H1 (cell line): ENCODE results near the gene EIF2AK2. TPM values are rescaled to one million over a fixed set of nuclear protein-coding genes. Genes with fewer than 3 reads are reported as not detected.

Experiments used
- CTCF ChIA-PET: fragments of 300-600 bp; sonication (Branson Sonifier 250); formaldehyde crosslinking; loops from one replicate; lab custom pipeline; 2021; ENCODE audit not compliant: partially characterized antibody; lab: Charles Lee
- POLR2A ChIA-PET: fragments of 300-600 bp; sonication (Branson Sonifier 250); formaldehyde crosslinking; loops from one replicate; lab custom pipeline; 2021; ENCODE audit warnings: inconsistent platforms; ENCODE audit not compliant: partially characterized antibody; lab: Charles Lee
- DNase-seq, 2 experiments: peaks; one replicate each; pipeline versions ENCODE4 v3.0.0 to v3.0.0-alpha.2; 2010 to 2022; ENCODE audit warnings: low spot score in 2 of 2, low read depth in 1 of 2, mixed read lengths in 1 of 2
- FAIRE-seq: peaks from 2 replicates; lab custom pipeline; 2011; peaks lifted over from hg19 to GRCh38; lab: Jason Lieb, UNC
- H2AFZ ChIP-seq: 2 replicates; pipeline ENCODE4 v1.8.1; 2012; ENCODE audit warnings: low read length, inconsistent platforms
- H2AK5ac ChIP-seq: 2 replicates; pipeline ENCODE4 v1.6.1; 2013; ENCODE audit warnings: low read depth, low read length
- H2BK120ac ChIP-seq: replicated peaks from 2 replicates; pipeline ENCODE3; 2013; ENCODE audit warnings: low read depth, low read length, inconsistent platforms
- H2BK12ac ChIP-seq: 2 replicates; pipeline ENCODE4 v1.6.1; 2013; ENCODE audit warnings: low read depth, low read length
- H2BK15ac ChIP-seq: 2 replicates; pipeline ENCODE4 v1.6.1; 2013; ENCODE audit warnings: low read length
- H2BK20ac ChIP-seq: 2 replicates; pipeline ENCODE4 v1.6.1; 2013; ENCODE audit warnings: low read length
- H2BK5ac ChIP-seq: 2 replicates; pipeline ENCODE4 v1.6.1; 2013; ENCODE audit warnings: low read depth, low read length
- H3K14ac ChIP-seq: 2 replicates; pipeline ENCODE4 v1.6.1; 2013; ENCODE audit warnings: inconsistent platforms; ENCODE audit not compliant: insufficient read length
- H3K18ac ChIP-seq: 2 replicates; pipeline ENCODE4 v1.6.1; 2013; ENCODE audit warnings: low read length; ENCODE audit errors: extremely low read depth
- H3K23ac ChIP-seq: 2 replicates; pipeline ENCODE4 v1.6.1; 2013; ENCODE audit warnings: inconsistent platforms; ENCODE audit not compliant: insufficient read length
- H3K23me2 ChIP-seq: 2 replicates; pipeline ENCODE4 v1.6.1; 2013; ENCODE audit warnings: low read depth, low read length
- H3K27ac ChIP-seq: 2 replicates; pipeline ENCODE4 v1.6.1; 2011; ENCODE audit warnings: low read depth, low read length, inconsistent platforms
- H3K27me3 ChIP-seq, 4 experiments: replicated peaks in 1 of 4; 1 replicate in 1 of 4; 2 replicates in 3 of 4; pipeline versions ENCODE4 v1.6.1 to v1.8.1; 2011 to 2013; ENCODE audit warnings: low read length in 3 of 4, mild to moderate bottlenecking in 3 of 4, inconsistent platforms in 2 of 4, mixed read lengths in 2 of 4, moderate library complexity in 1 of 4; ENCODE audit not compliant: control insufficient read depth in 3 of 4, insufficient read depth in 3 of 4; ENCODE audit errors: extremely low read depth in 1 of 4
- H3K36me3 ChIP-seq, 4 experiments: 2 replicates each; pipeline versions ENCODE4 v1.6.1 to v1.8.1; 2011 to 2013; ENCODE audit warnings: mild to moderate bottlenecking in 4 of 4, low read length in 3 of 4, moderate library complexity in 2 of 4, control low read depth in 1 of 4, inconsistent platforms in 1 of 4; ENCODE audit not compliant: insufficient read depth in 4 of 4, control insufficient read depth in 2 of 4
- H3K4ac ChIP-seq: replicated peaks from 2 replicates; pipeline ENCODE3; 2013; ENCODE audit warnings: low read length, low read depth, mixed read lengths, inconsistent platforms; ENCODE audit not compliant: insufficient read length
- H3K4me1 ChIP-seq, 4 experiments: replicated peaks in 1 of 4; 1 replicate in 1 of 4; 2 replicates in 3 of 4; pipeline versions ENCODE4 v1.6.1 to v1.8.1; 2011 to 2013; ENCODE audit warnings: low read length in 3 of 4, inconsistent platforms in 2 of 4, mixed read lengths in 1 of 4; ENCODE audit not compliant: insufficient read depth in 4 of 4, control insufficient read depth in 3 of 4
- H3K4me2 ChIP-seq, 2 experiments: 2 replicates each; pipeline versions ENCODE4 v1.6.1 to v1.8.1; 2011 to 2013; ENCODE audit warnings: low read depth in 2 of 2, low read length in 2 of 2, control low read depth in 1 of 2, inconsistent platforms in 1 of 2, mild to moderate bottlenecking in 1 of 2; ENCODE audit not compliant: insufficient read depth in 1 of 2
- H3K4me3 ChIP-seq, 4 experiments: fragments of 200-600, 300-600 bp in 1 of 4; sonication (generic), shearing (Covaris generic), sonication (Bioruptor Twin) in 1 of 4; 2 replicates each; pipeline versions ENCODE4 v1.5.1 to v1.8.1; 2011 to 2016; ENCODE audit warnings: low read length in 4 of 4, low read depth in 3 of 4, control low read depth in 2 of 4, inconsistent platforms in 2 of 4, mild to moderate bottlenecking in 2 of 4, mixed read lengths in 1 of 4, moderate library complexity in 1 of 4; ENCODE audit not compliant: insufficient read depth in 2 of 4; ENCODE audit errors: extremely low read depth in 1 of 4
- H3K56ac ChIP-seq: replicated peaks from 2 replicates; pipeline ENCODE3; 2013; ENCODE audit warnings: low read depth, mild to moderate bottlenecking, mixed read lengths, low read length, inconsistent platforms; ENCODE audit not compliant: insufficient read length
- H3K79me1 ChIP-seq: 2 replicates; pipeline ENCODE4 v1.6.1; 2013; ENCODE audit warnings: low read depth, low read length, control low read depth
- H3K79me2 ChIP-seq, 2 experiments: 2 replicates each; pipeline versions ENCODE4 v1.6.1 to v1.8.1; 2012 to 2013; ENCODE audit warnings: low read length in 2 of 2, mild to moderate bottlenecking in 2 of 2, inconsistent platforms in 1 of 2; ENCODE audit not compliant: insufficient read depth in 2 of 2, control insufficient read depth in 1 of 2
- H3K9ac ChIP-seq, 4 experiments: replicated peaks in 1 of 4; 1 replicate in 1 of 4; 2 replicates in 3 of 4; pipeline versions ENCODE4 v1.6.1 to v1.8.1; 2011 to 2013; ENCODE audit warnings: low read depth in 3 of 4, low read length in 3 of 4, control low read depth in 2 of 4, mild to moderate bottlenecking in 2 of 4, moderate library complexity in 2 of 4, inconsistent platforms in 1 of 4; ENCODE audit errors: extremely low read depth in 1 of 4
- H3K9me3 ChIP-seq, 2 experiments: 2 replicates each; pipeline versions ENCODE4 v1.6.1 to v1.8.1; 2012 to 2013; ENCODE audit warnings: mild to moderate bottlenecking in 2 of 2, moderate library complexity in 2 of 2, control low read depth in 1 of 2, inconsistent platforms in 1 of 2, low read depth in 1 of 2, low read length in 1 of 2, mixed read lengths in 1 of 2; ENCODE audit not compliant: insufficient read depth in 2 of 2
- H4K20me1 ChIP-seq, 2 experiments: replicated peaks in 1 of 2; 2 replicates each; pipeline versions ENCODE3 to v1.8.1; 2011 to 2013; ENCODE audit warnings: inconsistent platforms in 2 of 2, low read length in 2 of 2, mild to moderate bottlenecking in 1 of 2; ENCODE audit not compliant: insufficient read depth in 2 of 2, control insufficient read depth in 1 of 2
- H4K5ac ChIP-seq: 2 replicates; pipeline ENCODE4 v1.6.1; 2013; ENCODE audit warnings: low read length, low read depth, mixed read lengths, inconsistent platforms; ENCODE audit not compliant: insufficient read length
- H4K8ac ChIP-seq: 2 replicates; pipeline ENCODE4 v1.8.0; 2013; ENCODE audit warnings: mild to moderate bottlenecking, moderate library complexity, low read length, inconsistent platforms; ENCODE audit not compliant: insufficient read depth; ENCODE audit errors: extremely low read depth
- H4K91ac ChIP-seq: replicated peaks from 2 replicates; pipeline ENCODE3; 2013; ENCODE audit warnings: low read length, mixed read lengths, inconsistent platforms; ENCODE audit not compliant: insufficient read length
- BACH1 ChIP-seq: IDR thresholded peaks from 2 replicates; pipeline ENCODE4 v1.6.1; 2012; ENCODE audit warnings: low read length, improper control_type of control experiment
- CBX8 ChIP-seq: fragments of 300-800, 300-1000 bp; sonication (generic); IDR thresholded peaks from 2 replicates; pipeline ENCODE4 v1.7.1; 2016; ENCODE audit warnings: low read depth, low read length, borderline replicate concordance
- CEBPB ChIP-seq: IDR thresholded peaks from 2 replicates; pipeline ENCODE4 v1.6.1; 2012; ENCODE audit warnings: low read depth, low read length
- CHD2 ChIP-seq: IDR thresholded peaks from 2 replicates; pipeline ENCODE4 v1.6.1; 2012; ENCODE audit warnings: low read length, improper control_type of control experiment
- EGR1 ChIP-seq: IDR thresholded peaks from 2 replicates; pipeline ENCODE4 v1.6.1; 2011; ENCODE audit warnings: low read depth, low read length, borderline replicate concordance
- HDAC2 ChIP-seq, 2 experiments: fragments of 300-600 bp in 1 of 2; sonication (generic) in 1 of 2; IDR thresholded peaks; 2 replicates each; pipeline ENCODE4 v1.6.1; 2011 to 2012; ENCODE audit warnings: low read depth in 2 of 2, low read length in 2 of 2, mild to moderate bottlenecking in 2 of 2, moderate library complexity in 2 of 2, borderline replicate concordance in 1 of 2, inconsistent platforms in 1 of 2
- HDAC6 ChIP-seq: IDR thresholded peaks from one replicate; pipeline ENCODE4 v1.7.1; 2012; ENCODE audit warnings: low read depth, mild to moderate bottlenecking, inconsistent platforms, low read length, moderate library complexity
- KDM1A ChIP-seq: fragments of 200-600, 300-600 bp; sonication (generic); IDR thresholded peaks from 2 replicates; pipeline ENCODE4 v1.7.1; 2016; ENCODE audit warnings: mild to moderate bottlenecking, low read length, borderline replicate concordance
- KDM5A ChIP-seq: fragments of 200-600 bp; IDR thresholded peaks from 2 replicates; pipeline ENCODE4 v1.7.1; 2012; ENCODE audit warnings: mild to moderate bottlenecking, low read length, inconsistent platforms, mixed read lengths
- SAP30 ChIP-seq: fragments of 300-600 bp; sonication (generic); IDR thresholded peaks from 2 replicates; pipeline ENCODE4 v1.7.1; 2012; ENCODE audit warnings: low read length, moderate library complexity, mild to moderate bottlenecking, inconsistent platforms; ENCODE audit not compliant: insufficient read depth, insufficient replicate concordance
- SP4 ChIP-seq: IDR thresholded peaks from 2 replicates; pipeline ENCODE4 v1.6.1; 2012; ENCODE audit warnings: low read length, inconsistent platforms
- TAF7 ChIP-seq: optimal IDR thresholded peaks from 2 replicates; pipeline ENCODE3; 2011; ENCODE audit warnings: low read depth, mild to moderate bottlenecking, inconsistent platforms, low read length, moderate library complexity, borderline replicate concordance
- WGBS, 2 experiments: shearing (Covaris generic) in 1 of 2; methylation state at CpG; one replicate each; pipeline versions ENCODE4 v1.1.6 to v1.1.7; 2013 to 2015; ENCODE audit warnings: low lambda C conversion rate in 2 of 2, mixed read lengths in 2 of 2, inconsistent platforms in 1 of 2, low coverage in 1 of 2, missing lambda C conversion rate in 1 of 2; ENCODE audit not compliant: insufficient replicate concordance in 2 of 2, insufficient coverage in 1 of 2, insufficient read length in 1 of 2; ENCODE audit errors: extremely low coverage in 1 of 2, missing lambda C conversion rate in 1 of 2; 5-methylcytosine and 5-hydroxymethylcytosine counted together
- polyA plus RNA-seq, 7 experiments: library from polyadenylated mRNA; depleted of rRNA in 3 of 7; stranded (reverse) in 5 of 7; unstranded in 2 of 7; fragments of >200 nt in 5 of 7; fragments of 200-250 nt in 2 of 7; gene quantifications; 1 replicate in 5 of 7; 2 replicates in 1 of 7; 4 replicates in 1 of 7; pipeline versions ENCODE4 v1.2.1 to v1.2.3, GENCODE V29; 2011 to 2013; ENCODE audit warnings: missing spikeins in 2 of 7, mixed read lengths in 2 of 7
- total RNA-seq: library from RNA; stranded (reverse); fragmentation: NEBNext Ultra II Directional; extraction: Animal tissue kit (Norgen Biotek cat#: 25700); gene quantifications from 2 replicates; pipeline ENCODE4 v1.2.1, GENCODE V29; 2021
- TF ChIP-seq, protein P1 (sequence below): IDR thresholded peaks from 2 replicates; pipeline ENCODE4 v1.6.1; 2012; ENCODE audit warnings: inconsistent platforms

The EIF2AK2 gene
- total and polyA plus RNA-seq, 2 of the 8 experiments (the other 6 are each of a cell fraction or from before 2014, with no cell fraction given), result 13.1 to 46.9 TPM

DNA sequence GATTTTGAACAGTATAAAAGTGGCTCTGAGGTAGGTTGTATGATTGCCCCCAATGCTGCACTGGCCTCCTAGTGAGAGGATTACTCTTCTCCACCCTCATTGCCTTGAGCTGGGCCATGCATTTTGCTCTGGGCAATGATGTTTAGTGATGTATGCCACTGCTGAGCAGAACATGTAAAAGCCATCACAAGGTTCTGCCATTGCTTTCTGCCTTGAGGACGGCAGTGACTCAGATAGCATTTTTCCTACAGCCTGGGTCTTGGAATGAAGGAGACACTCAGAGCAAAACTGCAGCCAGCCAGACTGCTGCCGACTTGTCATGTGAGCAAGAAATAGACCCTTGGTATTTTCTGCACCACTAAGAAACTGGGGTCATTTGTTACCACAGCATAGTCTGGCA lies 44.8 kb downstream of the EIF2AK2 start:
- Histone ChIP-seq H4K20me1 (no peaks in the 10 kb centered on the region), H3K18ac (no peak overlapping the region), H3K4ac (no peak overlapping the region), H3K9me3 (no peaks in the 10 kb centered on the region), H4K8ac (no peak overlapping the region), H2BK5ac (no peak overlapping the region), H3K23ac (no peak overlapping the region), H3K27ac (no peak overlapping the region), H2BK120ac (no peak overlapping the region), H2BK12ac (no peak overlapping the region), H3K9ac (no peak overlapping the region), H3K23me2 (no peaks in the 10 kb centered on the region), H3K14ac (no peak overlapping the region), H2AFZ (no peak overlapping the region), H3K4me2 (no peak overlapping the region), H2AK5ac (no peak overlapping the region), H3K79me2 (no peaks in the 10 kb centered on the region), H3K36me3 (peaks cover 0 to 29% (median 22%) of the 10 kb centered on the region in 4 experiments; a peak in 7 of 8 replicates), H3K56ac (no peak overlapping the region), H2BK15ac (no peak overlapping the region), H4K91ac (no peak overlapping the region), H3K4me3 (no peak overlapping the region), H3K27me3 (no peaks in the 10 kb centered on the region), H3K79me1 (no peaks in the 10 kb centered on the region), H2BK20ac (no peak overlapping the region), H3K4me1 (no peaks in the 10 kb centered on the region), H4K5ac (no peak overlapping the region)
- WGBS, 2 experiments, result 76% methylated on average over 2 of the region's 2 CpGs; no CpG with 5 or more reads in 1 of the 2 experiments
- ChIA-PET POLR2A (no interaction called here), CTCF (interaction anchor here (0.8 kb wide), 1 partner anchor 138 kb away, joined by 6 read pairs; no protein-coding TSS in a partner anchor)
- DNase-seq, result no peak
- FAIRE-seq, result no peak
- TF ChIP-seq CBX8 (no peak), SP4 (no peak), BACH1 (no peak), HDAC6 (no peak), KDM1A (no peak), SAP30 (no peak), CHD2 (no peak), KDM5A (no peak), CEBPB (no peak), HDAC2 (IDR thresholded peaks at IDR 0.05; ENCODE audit: borderline replicate concordance in 1 of 2, low read depth in 2 of 2, low read length in 2 of 2) (no peak), TAF7 (no peak), EGR1 (no peak)
- TF ChIP-seq, protein P1, sequence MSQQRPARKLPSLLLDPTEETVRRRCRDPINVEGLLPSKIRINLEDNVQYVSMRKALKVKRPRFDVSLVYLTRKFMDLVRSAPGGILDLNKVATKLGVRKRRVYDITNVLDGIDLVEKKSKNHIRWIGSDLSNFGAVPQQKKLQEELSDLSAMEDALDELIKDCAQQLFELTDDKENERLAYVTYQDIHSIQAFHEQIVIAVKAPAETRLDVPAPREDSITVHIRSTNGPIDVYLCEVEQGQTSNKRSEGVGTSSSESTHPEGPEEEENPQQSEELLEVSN, result no peak
